Fibroblast of peridontal ligament (primary cell): ENCODE data around the gene ADIRF.
"Not testable (repeated sequence)": the region's sequence is repeated elsewhere in the genome, so short reads cannot be mapped to it uniquely, and the experiment has no call there.

Experiments
- DNase-seq: peaks from one replicate; pipeline ENCODE4 v3.0.0-alpha.2; 2010; ENCODE audit errors: extremely low read depth

ADIRF gene

DNA sequence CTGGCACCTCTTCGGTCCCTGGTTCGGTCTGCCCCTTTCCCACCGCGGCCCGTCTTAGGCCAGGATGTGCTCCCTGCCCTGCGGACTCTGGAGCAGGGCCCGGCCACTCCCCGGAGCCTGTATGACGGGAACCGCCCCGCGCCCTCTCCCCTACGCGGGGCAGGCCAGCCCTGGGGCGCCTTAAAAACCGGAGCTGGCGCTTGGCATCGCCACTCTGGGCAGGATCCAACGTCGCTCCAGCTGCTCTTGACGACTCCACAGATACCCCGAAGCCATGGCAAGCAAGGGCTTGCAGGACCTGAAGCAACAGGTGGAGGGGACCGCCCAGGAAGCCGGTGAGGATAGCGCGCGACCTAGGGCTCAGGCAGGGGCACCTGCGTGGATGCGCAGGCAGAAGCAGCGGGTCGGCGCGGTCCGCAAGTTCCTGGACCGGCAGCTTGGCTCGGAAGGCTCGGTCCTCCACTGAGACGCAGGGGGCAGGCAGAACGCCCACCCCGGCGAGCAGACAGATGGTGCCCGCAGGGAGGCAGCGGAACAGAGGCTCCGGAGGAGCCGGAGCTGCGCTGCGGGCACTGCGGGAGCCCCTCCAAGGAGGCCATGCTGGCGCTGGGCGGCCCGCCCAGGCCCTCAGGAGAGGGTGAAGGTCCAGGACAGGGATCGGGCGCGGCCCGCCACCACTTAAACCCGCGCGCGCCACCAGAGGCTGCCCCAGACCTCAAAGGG, at the start of gene ADIRF:
ADIRF (plus strand) TSS at position 212 of the 723 bp plus-strand sequence; CDS start at position 275, 63 bp downstream.
- DNase-seq, result no peak

GRCh38 chr10:86922553-86922961, 45.7 kb upstream of the ADIRF start:
- DNase-seq, result no peak

- no peak for DNase-seq
These were observed 38.6 kb upstream of the ADIRF start for GRCh38 chr10:86929468-86930380.

- peak; percentile 67 for DNase-seq
These were observed 36.4 kb upstream of the ADIRF start for GRCh38 chr10:86931872-86932271.

DNA sequence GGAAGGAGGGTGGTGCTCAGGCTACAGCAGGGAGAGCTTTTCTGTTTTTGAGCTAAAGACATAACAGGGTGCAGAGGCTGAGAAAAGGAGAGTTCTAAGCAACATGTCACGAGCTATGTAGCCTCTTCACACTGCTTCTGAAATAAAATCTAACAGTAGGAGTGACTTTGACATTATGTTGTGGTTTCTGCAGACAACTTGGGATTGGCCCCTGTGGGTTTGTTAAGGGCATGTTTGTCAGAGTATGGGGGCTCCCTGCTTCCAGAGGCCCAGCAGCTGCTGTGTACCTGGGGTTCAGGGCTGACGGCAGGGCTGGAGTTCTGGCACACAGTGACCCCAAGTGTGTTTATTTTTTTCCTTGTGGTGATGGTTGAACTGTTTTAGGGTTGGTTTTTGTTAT, 35.6 kb upstream of the ADIRF start:
- no peak for DNase-seq

GRCh38 chr10:86934162-86934711, 34.0 kb upstream of the ADIRF start:
- not testable (repeated sequence) for DNase-seq

GRCh38 chr10:86936661-86937501, 31.4 kb upstream of the ADIRF start:
- DNase-seq, result peak; percentile 58

DNA sequence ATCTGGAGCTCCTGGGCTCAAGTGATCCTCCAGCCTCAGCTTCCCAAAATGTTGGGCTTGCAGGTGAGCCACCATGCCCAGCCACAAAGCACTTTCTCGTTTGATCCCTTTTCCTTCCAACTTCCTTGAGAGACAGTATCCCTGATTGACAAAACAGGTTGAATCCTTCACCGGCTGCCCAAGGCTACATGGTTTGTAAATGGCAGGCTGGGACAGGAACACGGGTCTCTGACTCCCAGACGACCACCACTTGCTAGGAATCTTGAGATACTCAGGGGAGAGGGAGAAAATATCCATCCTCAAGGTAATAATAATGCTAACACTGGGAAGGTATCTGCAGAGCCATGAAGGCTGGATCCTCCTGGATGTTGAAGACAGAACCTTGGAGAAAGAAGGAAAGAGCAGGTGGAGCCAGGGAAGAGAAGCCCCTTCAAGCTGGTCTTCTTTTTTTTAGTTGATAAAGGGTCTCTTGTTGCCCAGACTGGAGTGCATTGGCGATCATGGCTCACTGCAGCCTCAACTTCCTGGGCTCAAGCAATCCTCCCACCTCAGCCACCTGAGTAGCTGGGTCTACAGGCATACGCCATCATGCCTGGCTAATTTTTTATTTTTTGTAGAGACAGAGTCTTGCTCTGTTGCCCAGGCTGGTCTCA, 30.7 kb upstream of the ADIRF start:
- DNase-seq, result no peak

DNA sequence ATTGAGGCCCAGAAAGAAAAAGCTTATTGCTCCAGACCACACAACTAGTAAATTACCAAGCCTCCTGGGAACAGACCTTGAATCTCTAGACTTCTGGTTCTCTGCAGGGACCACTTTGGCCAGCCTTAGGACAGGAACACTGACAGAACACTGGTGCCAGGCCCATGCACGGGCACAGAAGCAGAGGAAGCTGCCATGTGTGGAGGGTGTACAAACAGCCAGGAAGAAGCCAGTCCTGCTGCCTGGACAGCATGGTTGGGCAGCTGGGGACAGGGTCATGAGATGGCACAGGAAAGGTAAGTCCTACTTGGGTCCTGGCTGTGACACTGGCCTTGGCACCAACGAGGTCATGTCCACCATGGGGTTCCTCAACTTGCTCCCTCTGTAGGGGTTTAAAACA, 30.0 kb upstream of the ADIRF start:
- DNase-seq, result no peak

DNA sequence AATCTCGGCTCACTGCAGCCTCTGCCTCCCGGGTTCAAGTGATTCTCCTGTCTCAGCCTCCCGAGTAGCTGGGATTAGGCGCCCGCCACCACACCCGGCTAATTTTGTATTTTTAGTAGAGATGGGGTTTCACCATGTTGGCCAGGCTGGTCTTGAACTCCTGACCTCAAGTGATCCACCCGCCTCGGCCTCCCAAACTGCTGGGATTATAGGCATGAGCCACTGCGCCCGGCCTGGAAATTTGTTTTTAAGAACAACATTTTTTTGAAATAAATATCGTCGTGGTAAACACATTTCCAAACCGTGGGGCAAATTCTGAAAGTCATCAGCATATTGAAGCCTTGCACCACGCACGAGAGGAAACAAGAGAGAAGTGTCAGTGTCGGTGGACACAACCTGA, 28.2 kb upstream of the ADIRF start:
- not testable (repeated sequence) for DNase-seq

DNA sequence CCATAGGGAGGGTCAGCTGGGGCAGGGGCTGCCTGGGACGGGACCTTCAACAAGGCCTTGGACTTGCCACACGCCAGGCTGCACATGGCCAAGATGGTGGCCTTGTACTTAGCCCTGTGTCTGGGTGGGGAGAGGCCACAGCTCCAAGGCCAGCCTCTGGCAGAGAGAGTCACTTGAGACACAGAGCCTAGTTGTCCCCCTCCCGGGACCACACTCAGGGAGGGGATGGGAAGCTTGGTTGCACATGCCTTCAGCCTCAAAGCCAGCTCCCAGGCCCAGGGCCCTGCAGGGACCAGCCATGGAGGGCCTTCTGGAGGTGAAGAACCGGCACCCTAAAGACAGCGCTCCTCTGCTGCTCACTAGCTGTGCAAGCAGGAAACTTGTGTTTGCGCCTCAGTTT, 27.6 kb upstream of the ADIRF start:
- no peak for DNase-seq

DNA sequence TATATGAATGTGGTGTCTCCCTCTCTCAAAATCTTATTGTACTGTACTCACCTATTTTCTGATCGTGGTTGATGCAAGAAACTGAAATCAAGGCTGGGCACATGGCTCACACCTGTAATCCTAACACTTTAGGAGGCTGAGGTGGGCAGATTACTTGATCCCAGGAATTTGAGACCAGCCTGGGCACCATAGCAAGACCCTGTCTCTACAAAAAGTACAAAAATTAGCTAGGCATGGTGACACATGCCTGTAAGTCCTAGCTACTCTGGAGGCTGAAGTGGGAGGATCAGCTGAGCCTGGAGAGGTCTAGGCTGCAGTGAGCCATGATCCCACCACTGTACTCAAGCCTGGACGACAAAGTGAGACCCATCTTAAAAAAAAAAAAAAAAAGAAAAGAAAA, 26.9 kb upstream of the ADIRF start:
- DNase-seq, result no peak

GRCh38 chr10:86941991-86942421, 26.3 kb upstream of the ADIRF start:
- no peak for DNase-seq

DNA sequence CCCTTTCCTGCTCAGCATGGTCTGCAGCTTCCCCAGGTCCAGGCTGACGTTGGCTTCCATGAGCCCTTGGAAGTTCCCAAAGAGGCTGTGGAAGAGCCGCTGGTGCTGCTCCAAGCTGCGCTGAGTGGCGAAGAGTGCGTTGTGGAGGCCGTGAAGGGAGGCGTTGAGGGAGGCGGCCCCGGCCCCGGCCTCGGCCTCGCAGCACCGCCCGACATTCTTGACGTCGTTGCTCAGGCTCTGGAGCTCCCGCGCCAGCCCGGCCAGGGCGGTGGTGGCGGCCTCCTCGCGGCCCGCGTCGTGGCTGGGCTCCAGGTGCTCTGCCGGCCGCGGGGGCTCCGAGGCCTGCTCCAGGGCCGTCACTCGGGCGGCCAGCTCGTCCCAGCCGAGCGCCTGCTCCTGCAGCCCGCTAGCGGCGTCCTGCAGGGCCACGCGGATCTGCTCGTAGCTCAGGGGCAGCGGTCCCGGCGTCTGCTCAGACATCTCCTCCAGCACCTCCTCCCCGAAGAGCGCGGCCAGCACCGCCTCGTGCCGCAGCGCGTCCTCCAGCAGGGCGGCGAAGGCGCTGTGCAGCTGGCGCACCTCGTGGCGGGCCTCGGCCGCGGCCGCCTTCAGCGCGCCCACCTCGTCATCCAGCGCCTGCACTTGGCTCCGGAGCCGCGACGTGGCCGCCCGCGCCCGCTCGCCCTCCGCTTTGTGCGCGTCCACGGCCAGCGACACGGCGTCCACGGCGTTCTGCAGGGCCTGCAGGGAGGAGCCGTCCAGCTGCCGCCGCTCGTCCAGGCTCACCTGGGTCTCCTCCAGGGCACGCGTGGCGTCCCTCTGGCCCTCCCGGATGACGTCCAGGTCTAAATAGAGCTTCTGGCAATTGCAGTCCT, 25.6 kb upstream of the ADIRF start:
- no peak for DNase-seq

- DNase-seq, result no peak
These were observed 24.8 kb upstream of the ADIRF start for GRCh38 chr10:86943316-86944030.

- DNase-seq, result no peak
These were observed 24.3 kb upstream of the ADIRF start for GRCh38 chr10:86944031-86944419.

- peak; percentile 35 for DNase-seq
These were observed 23.8 kb upstream of the ADIRF start for GRCh38 chr10:86944471-86944870.

DNA sequence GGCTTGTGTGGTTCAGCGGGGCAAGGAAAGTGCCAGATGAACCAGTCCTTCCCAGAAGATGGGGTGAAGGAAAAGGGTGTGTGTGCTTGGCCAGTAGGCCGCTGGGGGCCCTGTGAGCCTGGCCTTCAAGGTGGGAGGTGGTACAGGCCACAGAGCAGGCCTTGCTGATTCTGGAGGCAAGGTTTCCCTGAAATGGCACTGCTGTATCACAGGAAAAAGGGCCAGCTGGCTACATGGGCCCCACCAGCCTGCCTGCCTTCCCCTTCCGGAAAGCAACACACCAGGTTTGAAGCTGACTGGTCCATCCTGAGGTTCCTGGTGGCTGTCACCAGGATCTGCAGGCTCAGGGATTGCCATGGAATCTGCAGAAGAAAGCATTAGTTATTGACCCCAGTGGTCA, 23.4 kb upstream of the ADIRF start:
- no peak for DNase-seq
